GM06990 (cell line): Measurements from ENCODE around the gene ASPSCR1.

Experiments used
- DNase-seq: peaks from one replicate; pipeline ENCODE4 v3.0.0-alpha.2; 2011; ENCODE audit not compliant: insufficient read length; ENCODE audit errors: extremely low read depth
- H3K27me3 ChIP-seq: replicated peaks from 2 replicates; pipeline ENCODE4 v1.6.0; 2011; ENCODE audit warnings: low read length; ENCODE audit not compliant: control insufficient read depth, insufficient read depth
- H3K36me3 ChIP-seq: 2 replicates; pipeline ENCODE4 v1.5.1; 2011; ENCODE audit warnings: low read length; ENCODE audit not compliant: control insufficient read depth, insufficient read depth
- H3K4me3 ChIP-seq: replicated peaks from 2 replicates; pipeline ENCODE4 v1.5.1; 2011; ENCODE audit warnings: low read depth, mild to moderate bottlenecking, control low read depth, low read length
- CTCF ChIP-seq: IDR thresholded peaks from 2 replicates; pipeline ENCODE4 v1.5.1; 2011; ENCODE audit warnings: low read length, control low read depth, mild to moderate bottlenecking, inconsistent platforms; ENCODE audit not compliant: insufficient read depth, poor library complexity, severe bottlenecking

The ASPSCR1 gene

GRCh38 chr17:82030470-82031302, 53.3 kb downstream of the ASPSCR1 start:
- H3K27me3 ChIP-seq = no peaks in the 10 kb centered on the region
- H3K36me3 ChIP-seq = no peaks in the 10 kb centered on the region; the same call in none of the 2 replicates
- TF ChIP-seq CTCF = peak; percentile 94
- peak; percentile 80 for DNase-seq
- H3K4me3 ChIP-seq = peak overlapping the region; percentile 54

- Histone ChIP-seq H3K27me3 (no peaks in the 10 kb centered on the region), H3K36me3 (no peaks in the 10 kb centered on the region; the same call in none of the 2 replicates), H3K4me3 (peak within 1 kb of the TSS; percentile 54)
- DNase-seq = no peak
- no peak for TF ChIP-seq CTCF
Observed at GRCh38 chr17:82031303-82031884, 54.0 kb downstream of the ASPSCR1 start, which contains the start of gene RAC3. TSS of gene RAC3 (plus strand) at chr17:82031678. CDS start at chr17:82031762, 84 bp downstream.

GRCh38 chr17:82031885-82032627, 54.6 kb downstream of the ASPSCR1 start:
- peak; percentile 5 for TF ChIP-seq CTCF
- Histone ChIP-seq H3K36me3 (no peaks in the 10 kb centered on the region; the same call in none of the 2 replicates), H3K4me3 (peak overlapping the region; percentile 23), H3K27me3 (no peaks in the 10 kb centered on the region)
- DNase-seq = no peak

GRCh38 chr17:82033359-82034085, 56.1 kb downstream of the ASPSCR1 start:
- H3K27me3 ChIP-seq = no peaks in the 10 kb centered on the region
- H3K36me3 ChIP-seq = no peaks in the 10 kb centered on the region; the same call in 1 of the 2 replicates
- DNase-seq = no peak
- H3K4me3 ChIP-seq = no peak overlapping the region
- TF ChIP-seq CTCF = no peak

GRCh38 chr17:82034371-82035011, 57.1 kb downstream of the ASPSCR1 start:
- H3K36me3 ChIP-seq = no peaks in the 10 kb centered on the region
- no peak for DNase-seq
- TF ChIP-seq CTCF = no peak
- H3K4me3 ChIP-seq = no peak overlapping the region
- no peaks in the 10 kb centered on the region for H3K27me3 ChIP-seq
